ENCODE measurements around the gene AHNAK.

AHNAK gene

DNA sequence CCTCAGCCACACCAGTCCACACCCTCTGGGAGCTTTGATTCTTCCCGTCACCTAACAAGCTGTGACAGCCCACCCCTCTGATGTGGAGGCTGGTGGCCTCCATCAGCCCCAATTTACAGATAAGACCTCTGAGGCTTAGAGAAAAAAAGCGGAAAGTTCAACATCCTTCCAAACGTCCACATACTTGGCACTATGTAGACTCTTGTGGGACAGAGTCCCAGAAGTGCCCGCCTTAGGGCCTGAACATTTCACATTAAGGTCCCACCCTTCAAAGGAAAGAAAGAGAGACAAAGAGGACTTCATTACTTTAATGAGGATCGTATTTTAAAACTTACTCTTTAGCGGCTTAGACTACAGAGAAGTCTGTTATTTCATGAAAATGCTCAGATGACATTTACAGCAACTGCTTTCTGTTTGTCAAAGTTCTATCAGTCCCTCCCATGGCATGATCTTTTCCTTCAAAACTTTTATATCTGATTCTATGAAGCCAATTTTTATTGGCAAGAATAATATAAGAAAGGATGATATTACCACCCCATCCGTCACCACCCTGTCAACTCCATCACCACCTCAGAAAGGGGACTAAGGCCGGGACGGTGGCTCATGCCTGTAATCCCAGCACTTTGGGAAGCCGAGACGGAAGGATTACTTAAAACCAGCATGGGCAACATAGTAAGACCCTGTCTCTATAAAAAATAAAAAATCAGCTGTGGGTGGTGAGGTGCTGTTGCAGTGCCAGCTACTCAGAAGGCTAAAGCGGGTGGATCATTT lies 143.5 kb downstream of the AHNAK start:
- no peak for DNase-seq (ENCODE audit: low read depth, low spot score)

- no peak for DNase-seq (ENCODE audit: low read depth, low spot score)
Measured at GRCh38 chr11:62402226-62402959, 144.2 kb downstream of the AHNAK start.

DNA sequence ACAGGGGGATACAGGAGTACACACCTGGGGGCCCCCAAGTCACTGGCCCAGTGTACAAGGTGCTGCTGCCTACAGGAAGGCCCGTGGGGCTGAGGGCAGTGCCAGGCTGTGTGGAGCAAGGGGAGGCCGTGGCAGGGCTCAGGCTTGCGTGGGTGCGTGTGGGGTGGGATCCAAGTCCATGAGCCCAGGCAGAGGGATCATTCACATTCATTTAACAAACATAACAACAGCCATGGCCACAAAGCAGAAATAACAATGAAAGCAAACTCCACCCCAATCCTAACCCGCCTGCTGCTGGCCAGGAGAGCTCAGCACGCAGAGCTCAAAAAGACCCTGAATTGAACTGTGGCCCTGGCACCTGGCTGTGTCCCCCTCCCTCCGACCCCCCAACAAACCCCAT lies 144.8 kb downstream of the AHNAK start:
- no peak for DNase-seq (ENCODE audit: low read depth, low spot score)

GRCh38 chr11:62401356-62401755 lies 145.2 kb downstream of the AHNAK start:
- no peak for DNase-seq (ENCODE audit: low read depth, low spot score)

DNA sequence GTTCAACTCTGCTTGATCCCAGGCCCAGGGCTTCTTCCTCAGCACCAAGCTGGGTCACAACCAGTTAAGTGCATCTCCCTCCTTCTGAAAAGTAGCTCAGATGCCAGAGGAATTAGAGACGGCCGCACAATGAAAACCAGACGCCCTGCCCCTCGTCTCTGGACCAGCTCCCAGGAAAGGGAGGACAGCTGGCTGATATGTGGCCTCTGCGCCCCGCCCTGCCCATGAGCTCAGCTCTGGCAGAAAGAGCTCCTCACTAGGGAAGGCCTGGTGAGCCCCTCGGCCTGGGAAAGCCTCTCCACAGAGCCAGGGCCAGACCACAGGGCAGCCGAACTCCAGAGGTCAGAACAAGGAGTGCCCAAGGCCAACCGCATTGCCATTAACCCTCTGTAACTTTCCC lies 145.8 kb downstream of the AHNAK start:
- DNase-seq (ENCODE audit: low read depth, low spot score) = no peak

DNA sequence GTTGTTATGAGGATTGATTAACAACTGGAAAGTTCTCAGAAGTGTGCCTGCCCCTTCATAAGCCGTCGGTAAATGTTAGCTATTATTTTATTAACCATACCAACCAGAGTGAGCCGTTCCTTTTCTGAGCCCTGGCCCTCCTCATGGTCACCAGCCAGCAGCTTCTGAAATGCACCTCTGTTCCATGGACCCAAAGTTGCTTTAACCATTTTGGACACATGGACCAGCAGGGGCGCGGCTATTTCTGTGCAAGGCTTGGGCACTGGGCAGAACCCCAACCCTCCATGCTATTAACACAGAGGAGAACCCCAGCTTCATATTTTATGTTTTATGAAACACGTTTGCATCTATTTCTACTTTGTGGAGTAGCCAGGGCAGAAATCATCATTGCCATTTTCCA lies 146.3 kb downstream of the AHNAK start:
- no peak for DNase-seq (ENCODE audit: low read depth, low spot score)

- no peak for DNase-seq (ENCODE audit: low read depth, low spot score)
Measured at GRCh38 chr11:62399878-62400266, 146.7 kb downstream of the AHNAK start.

DNA sequence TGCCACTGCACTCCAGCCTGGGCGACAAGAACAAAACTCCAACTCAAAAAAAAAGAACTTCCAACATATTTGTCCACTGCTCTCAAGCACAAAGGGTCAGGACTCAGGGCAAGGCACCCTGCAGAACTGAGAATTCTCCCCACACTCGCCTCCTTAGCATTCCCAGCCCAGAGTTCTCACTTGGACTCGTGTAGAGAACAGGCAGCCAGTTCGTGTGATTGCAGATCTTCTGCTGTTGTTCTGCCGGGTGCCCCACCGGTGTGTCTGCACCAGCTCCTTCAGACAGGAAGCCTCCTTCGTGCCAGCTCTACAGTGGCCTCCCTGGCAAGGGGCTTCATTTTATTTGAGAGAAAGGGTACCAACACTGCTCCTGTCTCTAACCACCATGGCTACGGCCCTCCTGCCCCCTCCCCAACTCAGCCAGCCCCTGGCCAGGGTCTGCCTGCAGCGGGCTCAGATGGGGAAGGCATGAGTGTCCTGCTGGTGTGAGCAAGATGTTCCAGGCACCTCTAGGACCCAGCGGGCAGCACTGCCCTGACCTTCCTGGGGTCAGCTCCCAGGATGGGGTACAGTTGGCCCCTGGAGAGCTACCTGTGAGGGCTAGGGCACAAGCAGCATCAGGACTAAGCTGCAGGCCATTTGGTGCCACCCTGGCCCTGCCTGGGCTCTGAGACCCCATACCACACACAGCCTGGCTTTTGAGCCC lies 147.3 kb downstream of the AHNAK start:
- DNase-seq (ENCODE audit: low read depth, low spot score) = no peak

GRCh38 chr11:62398011-62398994 lies 148.3 kb downstream of the AHNAK start:
- no peak for DNase-seq (ENCODE audit: low read depth, low spot score)

DNA sequence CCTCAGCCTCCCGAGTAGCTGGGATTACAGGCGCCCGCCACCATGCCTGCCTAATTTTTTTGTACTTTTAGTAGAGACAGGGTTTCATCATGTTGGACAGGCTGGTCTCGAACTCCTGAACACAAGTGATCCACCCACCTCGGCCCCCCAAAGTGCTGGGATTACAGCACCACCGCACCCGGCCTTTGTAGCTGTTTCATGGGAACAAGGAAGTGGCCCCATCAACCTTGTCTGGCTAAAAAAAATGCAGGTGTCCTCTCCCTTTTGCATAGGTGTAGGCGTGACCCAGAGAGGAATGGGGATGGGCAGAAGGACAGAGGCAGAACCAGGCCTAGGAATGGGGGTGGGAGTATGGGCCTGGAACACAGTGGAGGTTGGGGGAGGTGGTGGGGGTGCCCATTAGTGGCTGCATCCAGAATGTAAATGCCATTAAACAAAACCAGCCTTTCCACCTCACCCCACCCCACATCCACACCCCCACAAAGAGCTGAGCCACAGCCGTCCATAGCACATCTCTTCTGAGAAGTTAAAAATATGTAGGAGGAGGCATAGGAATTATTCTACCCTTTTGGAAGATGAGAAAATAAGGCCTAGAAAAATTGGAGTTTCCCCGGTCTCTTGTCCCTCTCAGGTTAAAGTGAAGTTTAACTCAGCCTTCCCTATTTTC lies 150.6 kb downstream of the AHNAK start:
- DNase-seq (ENCODE audit: low read depth, low spot score) = no peak

DNA sequence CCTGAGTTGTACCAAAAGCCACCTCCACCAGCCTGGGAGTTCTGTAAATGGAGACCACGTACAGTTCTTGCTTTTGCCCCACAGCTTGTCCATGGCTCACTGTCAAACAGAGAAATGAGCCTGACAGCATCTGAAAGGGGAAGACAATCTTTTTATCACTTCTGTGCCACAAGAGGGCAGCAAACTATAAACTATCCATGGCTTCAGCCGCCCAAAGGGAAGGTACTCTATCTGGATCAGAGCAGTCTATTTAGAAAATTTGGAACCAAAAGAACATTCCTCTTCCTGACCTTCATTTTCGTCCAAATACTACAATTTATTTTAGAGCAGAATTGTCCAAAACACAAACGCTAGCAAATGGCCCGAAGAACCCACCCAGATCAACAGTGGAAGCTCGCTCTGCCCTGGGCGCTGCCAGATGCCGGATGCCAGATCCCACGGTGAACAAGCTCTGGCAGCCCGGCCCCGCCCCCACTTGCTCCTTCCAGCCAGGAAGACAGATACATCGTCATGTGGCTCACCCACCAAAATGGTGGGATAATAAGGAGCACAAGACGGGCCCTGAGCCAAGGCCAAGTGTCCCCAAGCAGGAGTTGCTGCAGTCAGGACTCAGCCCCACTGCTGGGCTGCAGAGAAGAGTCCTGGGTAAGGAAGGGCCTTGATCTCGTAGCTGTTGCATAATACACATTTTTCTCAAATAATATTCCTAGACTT lies 151.6 kb downstream of the AHNAK start:
- peak; percentile 38 for DNase-seq (ENCODE audit: low read depth, low spot score)

DNA sequence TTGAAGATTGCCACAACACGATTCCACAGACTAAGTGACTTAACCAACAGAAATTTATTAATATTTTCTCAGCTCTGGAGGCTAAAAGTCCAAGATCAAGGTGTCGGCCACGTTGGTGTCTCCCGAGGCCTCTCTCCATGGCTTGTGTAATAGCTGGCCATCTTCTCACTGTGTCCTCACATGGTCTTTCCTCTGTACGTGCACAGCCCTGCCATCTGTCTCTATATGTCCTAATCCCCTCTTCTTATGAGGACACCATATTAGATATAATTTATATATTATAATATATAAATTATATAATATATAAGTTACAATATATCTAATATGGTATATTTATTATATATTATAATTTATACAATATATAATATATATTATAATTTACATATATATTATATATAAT lies 152.9 kb downstream of the AHNAK start:
- no peak for DNase-seq (ENCODE audit: low read depth, low spot score)

- no peak for DNase-seq (ENCODE audit: low read depth, low spot score)
Measured at GRCh38 chr11:62393061-62393611, 153.5 kb downstream of the AHNAK start.

GRCh38 chr11:62392506-62392905 lies 154.1 kb downstream of the AHNAK start:
- no peak for DNase-seq (ENCODE audit: low read depth, low spot score)

- no peak for DNase-seq (ENCODE audit: low read depth, low spot score)
Measured at GRCh38 chr11:62391642-62392425, 154.8 kb downstream of the AHNAK start.

- DNase-seq (ENCODE audit: low read depth, low spot score) = no peak
Measured at GRCh38 chr11:62390722-62391121, 155.9 kb downstream of the AHNAK start.

DNA sequence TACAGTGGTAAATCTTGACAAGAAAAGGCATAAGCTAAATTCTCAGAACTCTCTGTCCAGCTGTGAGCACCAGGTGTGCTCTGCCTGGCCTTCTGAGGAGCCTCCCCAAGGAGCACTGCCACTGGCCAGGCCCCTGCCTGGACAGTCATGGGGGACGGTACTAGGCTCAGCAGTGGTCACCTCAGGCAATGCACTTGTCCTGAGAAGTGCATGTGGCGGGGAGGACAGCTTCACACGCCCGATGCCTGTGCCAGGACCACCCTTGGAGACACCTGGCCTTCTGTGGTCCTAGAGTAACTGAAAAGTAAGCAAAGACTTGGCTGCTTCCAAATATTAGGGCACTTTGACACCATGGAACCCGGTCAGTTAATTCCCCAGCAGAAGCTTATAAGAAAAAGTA lies 156.4 kb downstream of the AHNAK start:
- no peak for DNase-seq (ENCODE audit: low read depth, low spot score)

- DNase-seq (ENCODE audit: low read depth, low spot score) = no peak
Measured at GRCh38 chr11:62388999-62389398, 157.6 kb downstream of the AHNAK start.

DNA sequence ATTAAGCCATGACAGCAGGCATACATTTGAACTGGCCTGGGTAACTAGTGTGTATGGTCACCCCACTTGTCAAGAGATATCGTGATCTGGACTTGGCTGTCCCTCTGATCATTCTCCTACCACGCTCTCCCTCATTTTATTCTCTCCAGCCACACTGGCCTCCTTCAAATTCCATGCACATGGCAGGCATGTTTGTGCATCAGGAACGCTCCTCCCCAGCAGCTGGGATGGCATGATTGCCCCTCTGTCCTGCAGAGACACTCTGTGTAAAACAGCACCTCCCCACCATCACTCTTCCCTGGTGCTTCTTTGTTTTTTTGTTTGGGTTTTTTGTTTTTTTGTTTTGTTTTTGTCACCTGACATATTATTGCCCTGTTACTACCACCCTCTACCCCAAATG lies 159.2 kb downstream of the AHNAK start:
- DNase-seq (ENCODE audit: low read depth, low spot score) = no peak

All from activated CD4-positive, CD25-positive, alpha-beta regulatory T cell treated with anti-CD3 and anti-CD28 coated beads, Interleukin-2, amount 50 U/mL, for 16 hours (primary cell).